Tibial artery (tissue), 4 donors: ENCODE data around the gene CACNG3.

Experiments
- DNase-seq, 2 donors: peaks; one replicate each; pipeline ENCODE4 v3.0.0-alpha.2; 2019
- H3K27ac ChIP-seq, 2 donors: fragments of 200-600 bp; sonication (generic) in 1 of 2; 1 replicate in 1 of 2; 2 replicates in 1 of 2; pipeline ENCODE4 v1.5.1; 2018 to 2019; ENCODE audit warnings: mild to moderate bottlenecking in 1 of 2
- H3K27me3 ChIP-seq, 2 donors: fragments of 200-600 bp; sonication (generic) in 1 of 2; one replicate each; pipeline versions ENCODE4 v1.5.1 to v1.6.0; 2016 to 2019
- H3K36me3 ChIP-seq, 3 donors: fragments of 200-600 bp; sonication (generic) in 2 of 3; one replicate each; pipeline ENCODE4 v1.5.1; 2016 to 2019; ENCODE audit warnings: mild to moderate bottlenecking in 2 of 3
- H3K4me1 ChIP-seq, 4 donors: fragments of 200-600 bp; sonication (generic) in 2 of 4; 1 replicate in 3 of 4; 2 replicates in 1 of 4; pipeline ENCODE4 v1.5.1; 2016 to 2019
- H3K4me3 ChIP-seq, 2 donors: fragments of 200-600 bp; sonication (generic) in 1 of 2; 1 replicate in 1 of 2; 2 replicates in 1 of 2; pipeline ENCODE4 v1.5.1; 2018 to 2019; ENCODE audit warnings: mild to moderate bottlenecking in 2 of 2
- H3K9me3 ChIP-seq, 3 donors: fragments of 200-600 bp; sonication (generic) in 1 of 3; one replicate each; pipeline ENCODE4 v1.5.1; 2016 to 2019
- CTCF ChIP-seq, 2 experiments: fragments of 200-600 bp in 1 of 2; fragments of 450-650 bp in 1 of 2; IDR thresholded peaks; one replicate each; pipeline ENCODE4 v1.5.1; 2017 to 2019; ENCODE audit warnings: antibody characterized with exemption in 2 of 2, mild to moderate bottlenecking in 1 of 2, moderate library complexity in 1 of 2
- intact Hi-C: fragments of 100-400 bp; cut with DNase I; formaldehyde crosslinking; loops from one replicate; pipeline ENCODE4 v1.15.0; 2023; ENCODE audit warnings: low total_unique reads

The CACNG3 gene

GRCh38 chr16:24302636-24303035 is 46.5 kb downstream of the CACNG3 start:
- H3K27me3 ChIP-seq = no peaks in the 10 kb centered on the region
- H3K4me1 ChIP-seq = no peaks in the 10 kb centered on the region
- DNase-seq = no peak
- H3K27ac ChIP-seq = no peak overlapping the region
- H3K9me3 ChIP-seq = peaks cover 0 to 5% (median 0%) of the 10 kb centered on the region in 3 donors
- no peaks in the 10 kb centered on the region for H3K36me3 ChIP-seq
- no peak for TF ChIP-seq CTCF (IDR thresholded peaks at IDR 0.05)
- intact Hi-C loops = no loop called here
- no peak overlapping the region for H3K4me3 ChIP-seq

- H3K4me3 ChIP-seq = no peak overlapping the region
- no peak overlapping the region for H3K27ac ChIP-seq
- H3K4me1 ChIP-seq = no peaks in the 10 kb centered on the region
- no peaks in the 10 kb centered on the region for H3K9me3 ChIP-seq
- intact Hi-C loops = no loop called here
- DNase-seq = no peak
- no peaks in the 10 kb centered on the region for H3K36me3 ChIP-seq
- H3K27me3 ChIP-seq = no peaks in the 10 kb centered on the region
- TF ChIP-seq CTCF (IDR thresholded peaks at IDR 0.05) = no peak
These were observed 52.1 kb downstream of the CACNG3 start for GRCh38 chr16:24308200-24308599.

GRCh38 chr16:24309258-24310142 is 53.4 kb downstream of the CACNG3 start:
- no peak for DNase-seq
- Histone ChIP-seq H3K27ac (no peak overlapping the region), H3K4me3 (no peak overlapping the region), H3K9me3 (no peaks in the 10 kb centered on the region), H3K27me3 (no peaks in the 10 kb centered on the region), H3K4me1 (no peaks in the 10 kb centered on the region), H3K36me3 (no peaks in the 10 kb centered on the region)
- no peak for TF ChIP-seq CTCF (IDR thresholded peaks at IDR 0.05)
- intact Hi-C loops = no loop called here

- TF ChIP-seq CTCF (IDR thresholded peaks at IDR 0.05) = no peak
- Histone ChIP-seq H3K27ac (no peak overlapping the region), H3K27me3 (peaks cover 0 to 4% of the 10 kb centered on the region in 2 donors), H3K4me3 (no peak overlapping the region), H3K9me3 (no peaks in the 10 kb centered on the region), H3K4me1 (no peaks in the 10 kb centered on the region), H3K36me3 (no peaks in the 10 kb centered on the region)
- DNase-seq = no peak
- intact Hi-C loops = no loop called here
These were observed 59.2 kb downstream of the CACNG3 start for GRCh38 chr16:24315343-24315742.

- intact Hi-C loops = no loop called here
- TF ChIP-seq CTCF (IDR thresholded peaks at IDR 0.05) = no peak
- H3K36me3 ChIP-seq = no peaks in the 10 kb centered on the region
- H3K9me3 ChIP-seq = no peaks in the 10 kb centered on the region
- no peak overlapping the region for H3K27ac ChIP-seq
- no peaks in the 10 kb centered on the region for H3K4me1 ChIP-seq
- H3K27me3 ChIP-seq = peaks cover 0 to 13% of the 10 kb centered on the region in 2 donors
- H3K4me3 ChIP-seq = no peak overlapping the region
- no peak for DNase-seq
These were observed 62.5 kb downstream of the CACNG3 start for GRCh38 chr16:24318680-24319079.
